Lung (tissue), 12 donors: Measurements from ENCODE around the gene DOCK10. TPM values are rescaled to one million over a fixed set of nuclear protein-coding genes. Genes with fewer than 3 reads are reported as not detected.

ENCODE experiments used
- ATAC-seq: fragments of 200-7000 bp; cut with Tn5 transposase; one replicate; pipeline ENCODE4 v1.9.1; 2020; ENCODE audit warnings: moderate number of reproducible peaks; ENCODE audit not compliant: insufficient read depth, low FRiP score
- DNase-seq, 3 donors: peaks; one replicate each; pipeline ENCODE4 v3.0.0-alpha.2; 2013 to 2017
- H3K27ac ChIP-seq, 2 donors: one replicate each; pipeline ENCODE4 v1.5.1; 2013; ENCODE audit warnings: mild to moderate bottlenecking in 2 of 2, moderate library complexity in 2 of 2, control low read depth in 1 of 2, inconsistent platforms in 1 of 2, low read depth in 1 of 2, low read length in 1 of 2
- H3K27me3 ChIP-seq, 3 donors: one replicate each; pipeline ENCODE4 v1.5.1; 2013; ENCODE audit warnings: low read length in 2 of 3; ENCODE audit not compliant: control insufficient read depth in 3 of 3, insufficient read depth in 3 of 3
- H3K36me3 ChIP-seq, 4 donors: one replicate each; pipeline ENCODE4 v1.5.1; 2013; ENCODE audit warnings: low read length in 4 of 4, mild to moderate bottlenecking in 1 of 4, moderate library complexity in 1 of 4; ENCODE audit not compliant: control insufficient read depth in 4 of 4, insufficient read depth in 4 of 4
- H3K4me1 ChIP-seq, 5 donors: one replicate each; pipeline ENCODE4 v1.5.1; 2013; ENCODE audit warnings: low read length in 5 of 5, mild to moderate bottlenecking in 2 of 5, moderate library complexity in 1 of 5; ENCODE audit not compliant: control insufficient read depth in 5 of 5, insufficient read depth in 5 of 5
- H3K4me3 ChIP-seq: one replicate; pipeline ENCODE4 v1.5.1; 2013; ENCODE audit warnings: mild to moderate bottlenecking, control low read depth, moderate library complexity
- H3K9ac ChIP-seq, 2 donors: one replicate each; pipeline ENCODE4 v1.5.1; 2013; ENCODE audit warnings: low read length in 2 of 2, control low read depth in 1 of 2; ENCODE audit not compliant: insufficient read depth in 1 of 2
- H3K9me3 ChIP-seq, 4 donors: one replicate each; pipeline ENCODE4 v1.5.1; 2013; ENCODE audit warnings: low read length in 3 of 4, mild to moderate bottlenecking in 1 of 4, moderate library complexity in 1 of 4; ENCODE audit not compliant: control insufficient read depth in 4 of 4, insufficient read depth in 3 of 4
- CTCF ChIP-seq: IDR thresholded peaks from 2 replicates; pipeline ENCODE4 v1.5.1; 2012; ENCODE audit warnings: mild to moderate bottlenecking; ENCODE audit errors: control extremely low read depth, extremely low read depth
- WGBS, 2 donors: extraction: QIAGEN DNeasy Blood & Tissue Kit; methylation state at CpG; one replicate each; pipeline ENCODE4 v1.1.7; 2013; 5-methylcytosine and 5-hydroxymethylcytosine counted together
- polyA plus RNA-seq, 2 donors: library from polyadenylated mRNA; stranded (reverse); fragments of 200-250 nt; gene quantifications; one replicate each; pipeline ENCODE4 v1.2.1, GENCODE V29; 2013
- total RNA-seq, 2 donors: library from RNA; depleted of rRNA in 1 of 2; stranded (reverse); fragments of >200 nt in 1 of 2; gene quantifications; one replicate each; pipeline ENCODE4 v1.2.1, GENCODE V29; 2014 to 2021
- donor health status: control.
- donor health status: control.
- donor health status: Bipolar disorder and iron deficiency.
- donor health status: healthy.
- donor health status: DM: yes; HTN: yes; CAD: no.

DOCK10 gene
- total and polyA plus RNA-seq, 4 donors = 3.1 to 39.8 (median 18.0) TPM

- Histone ChIP-seq H3K36me3 (peaks cover 0 to 60% (median 23%) of the 10 kb centered on the region in 4 donors), H3K9me3 (peaks cover 0 to 2% (median 0%) of the 10 kb centered on the region in 4 donors), H3K4me1 (peaks cover 0 to 11% (median 0%) of the 10 kb centered on the region in 5 donors), H3K9ac (no peak overlapping the region), H3K27me3 (no peaks in the 10 kb centered on the region), H3K4me3 (no peak overlapping the region), H3K27ac (no peak overlapping the region)
- ATAC-seq = no peak
- TF ChIP-seq CTCF = no peak
- 87 to 88% methylated on average over 6 of the region's 6 CpGs for WGBS, 2 donors
- DNase-seq = no peak
Measured at GRCh38 chr2:224835405-224835804, 206.9 kb downstream of the DOCK10 start.

GRCh38 chr2:224833986-224834385 is 208.3 kb downstream of the DOCK10 start:
- ATAC-seq (no peak), DNase-seq (no peak)
- no peak overlapping the region for H3K4me3 ChIP-seq
- peaks cover 0 to 11% (median 0%) of the 10 kb centered on the region in 5 donors for H3K4me1 ChIP-seq
- H3K27me3 ChIP-seq = no peaks in the 10 kb centered on the region
- no peaks in the 10 kb centered on the region for H3K9me3 ChIP-seq
- WGBS, 2 donors = 91 to 93% methylated on average over 2 of the region's 2 CpGs
- no peak overlapping the region for H3K27ac ChIP-seq
- no peak overlapping the region for H3K9ac ChIP-seq
- H3K36me3 ChIP-seq = peaks cover 0 to 59% (median 23%) of the 10 kb centered on the region in 4 donors
- TF ChIP-seq CTCF = no peak

- H3K9me3 ChIP-seq = no peaks in the 10 kb centered on the region
- ATAC-seq = no peak
- no peak for TF ChIP-seq CTCF
- no peaks in the 10 kb centered on the region for H3K27me3 ChIP-seq
- DNase-seq = no peak
- no peak overlapping the region for H3K27ac ChIP-seq
- H3K36me3 ChIP-seq = peaks cover 0 to 75% (median 33%) of the 10 kb centered on the region in 4 donors
- 78 to 84% methylated on average over 3 of the region's 3 CpGs for WGBS, 2 donors
- H3K4me3 ChIP-seq = no peak overlapping the region
- H3K9ac ChIP-seq = no peak overlapping the region
- no peaks in the 10 kb centered on the region for H3K4me1 ChIP-seq
Measured at GRCh38 chr2:224832207-224832606, 210.1 kb downstream of the DOCK10 start.

GRCh38 chr2:224831530-224831929 is 210.7 kb downstream of the DOCK10 start:
- H3K9me3 ChIP-seq = no peaks in the 10 kb centered on the region
- H3K27ac ChIP-seq = no peak overlapping the region
- H3K36me3 ChIP-seq = peaks cover 0 to 75% (median 34%) of the 10 kb centered on the region in 4 donors
- H3K9ac ChIP-seq = no peak overlapping the region
- no peak for TF ChIP-seq CTCF
- DNase-seq (no peak), ATAC-seq (no peak)
- H3K4me1 ChIP-seq = no peaks in the 10 kb centered on the region
- 68 to 78% methylated on average over 2 of the region's 2 CpGs for WGBS, 2 donors
- no peak overlapping the region for H3K4me3 ChIP-seq
- H3K27me3 ChIP-seq = no peaks in the 10 kb centered on the region
